HG03045 (cell line): ENCODE measurements around the gene TPST2.

Experiments used
- ATAC-seq: cut with Tn5 transposase; IDR thresholded peaks from one replicate; pipeline ENCODE4 v1.9.1; 2021; ENCODE audit warnings: mild to moderate bottlenecking, moderate library complexity; ENCODE audit not compliant: unreplicated experiment

The TPST2 gene

DNA sequence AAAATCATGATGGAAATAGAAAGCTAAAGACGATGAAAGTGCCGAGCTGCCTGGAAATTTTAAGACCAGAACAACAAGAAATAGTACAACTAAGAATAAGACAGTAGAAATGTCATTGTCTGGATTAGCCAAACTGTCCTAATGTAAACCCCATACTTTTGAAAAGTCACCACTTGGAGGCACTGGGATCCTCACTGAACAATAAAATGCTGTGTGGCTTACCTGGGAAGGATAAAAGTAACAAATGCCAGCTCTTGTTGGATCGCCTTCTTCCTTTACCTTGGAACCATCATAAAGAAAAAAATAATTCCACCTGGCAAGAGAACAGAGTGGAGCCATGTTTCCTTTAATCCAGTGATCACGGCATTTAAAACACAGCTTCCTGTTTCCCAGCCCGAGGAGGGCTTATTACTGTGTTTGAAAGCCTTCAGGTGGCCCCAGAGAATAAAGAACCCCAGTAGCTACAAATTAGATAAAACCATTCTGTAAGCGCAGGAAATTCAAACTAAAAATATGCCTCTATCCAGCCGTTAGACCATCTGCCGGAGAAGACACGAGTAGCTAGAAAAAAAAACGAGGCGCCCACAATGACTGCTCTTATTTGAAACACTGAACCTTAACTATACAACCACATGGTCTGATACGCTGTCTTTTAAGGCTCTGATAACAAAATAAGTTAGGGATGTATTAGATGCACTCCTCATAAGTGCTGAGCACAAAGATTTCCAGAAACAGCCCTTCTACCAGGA is 110.7 kb downstream of the TPST2 start:
- ATAC-seq: no peak

DNA sequence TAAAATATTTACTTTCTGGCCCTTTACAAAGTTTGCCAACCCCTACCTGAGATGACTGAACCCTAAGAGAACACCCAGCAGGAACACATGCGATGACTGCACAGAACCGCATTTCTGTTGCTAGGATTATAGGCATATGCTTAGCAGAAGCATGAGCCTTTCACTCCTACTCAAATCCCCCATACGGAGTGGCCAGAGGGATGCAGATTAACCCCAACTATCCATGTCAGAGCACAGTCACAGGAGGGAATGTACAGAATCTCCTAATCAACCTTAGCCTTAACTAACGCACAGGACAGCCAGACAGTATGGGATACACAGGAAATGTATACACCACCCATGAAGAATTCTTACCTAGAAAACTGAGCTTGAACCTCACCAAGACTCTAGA is 112.6 kb downstream of the TPST2 start:
- ATAC-seq: no peak

GRCh38 chr22:26476705-26477340 is 113.1 kb downstream of the TPST2 start:
- no peak for ATAC-seq

GRCh38 chr22:26474682-26475081 is 115.2 kb downstream of the TPST2 start:
- no peak for ATAC-seq
